Activated naive CD4-positive, alpha-beta T cell treated with Interleukin-2 at 50 U/mL for 16 hours (primary cell): Measurements from ENCODE around the gene KDF1.

Experiments used
- DNase-seq: peaks from one replicate; pipeline ENCODE4 v3.0.0-alpha.2; 2020

Gene KDF1

DNA sequence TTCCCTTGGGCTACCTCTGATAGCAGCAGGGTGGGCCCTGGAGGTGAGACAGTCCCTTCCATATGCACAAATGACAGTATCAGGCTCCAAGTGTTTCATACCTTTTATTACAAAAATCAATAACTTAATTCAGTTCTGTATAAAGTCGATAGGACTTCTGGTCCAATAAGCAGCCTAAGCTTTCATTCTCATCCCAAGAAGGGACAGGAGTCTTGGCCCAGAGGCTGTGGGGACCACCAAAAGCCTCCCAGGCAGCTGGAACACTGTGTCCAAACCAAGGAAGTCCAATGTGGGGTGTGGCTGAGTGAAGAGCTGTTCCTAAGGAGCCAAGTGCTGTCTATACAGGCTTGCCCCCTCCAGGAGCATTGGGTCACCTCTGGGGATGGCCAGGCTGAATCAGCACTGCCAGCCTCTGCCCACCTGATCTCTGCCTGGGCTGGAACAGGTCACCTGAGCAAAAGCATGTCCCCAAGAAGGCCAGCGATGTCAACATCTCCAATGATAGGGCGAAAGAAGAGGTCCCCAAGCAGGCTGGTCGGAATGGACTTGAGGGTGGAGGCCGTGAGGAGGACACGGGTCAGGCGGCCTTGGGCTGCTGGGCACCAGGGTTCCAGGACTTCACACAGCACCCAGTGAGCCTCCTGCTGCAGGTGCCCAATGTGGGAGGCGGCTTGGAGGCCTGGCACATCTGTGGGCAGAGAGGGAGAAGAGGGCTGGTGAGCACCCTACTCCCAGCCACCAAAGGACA is 48.7 kb downstream of the KDF1 start:
- no peak for DNase-seq

DNA sequence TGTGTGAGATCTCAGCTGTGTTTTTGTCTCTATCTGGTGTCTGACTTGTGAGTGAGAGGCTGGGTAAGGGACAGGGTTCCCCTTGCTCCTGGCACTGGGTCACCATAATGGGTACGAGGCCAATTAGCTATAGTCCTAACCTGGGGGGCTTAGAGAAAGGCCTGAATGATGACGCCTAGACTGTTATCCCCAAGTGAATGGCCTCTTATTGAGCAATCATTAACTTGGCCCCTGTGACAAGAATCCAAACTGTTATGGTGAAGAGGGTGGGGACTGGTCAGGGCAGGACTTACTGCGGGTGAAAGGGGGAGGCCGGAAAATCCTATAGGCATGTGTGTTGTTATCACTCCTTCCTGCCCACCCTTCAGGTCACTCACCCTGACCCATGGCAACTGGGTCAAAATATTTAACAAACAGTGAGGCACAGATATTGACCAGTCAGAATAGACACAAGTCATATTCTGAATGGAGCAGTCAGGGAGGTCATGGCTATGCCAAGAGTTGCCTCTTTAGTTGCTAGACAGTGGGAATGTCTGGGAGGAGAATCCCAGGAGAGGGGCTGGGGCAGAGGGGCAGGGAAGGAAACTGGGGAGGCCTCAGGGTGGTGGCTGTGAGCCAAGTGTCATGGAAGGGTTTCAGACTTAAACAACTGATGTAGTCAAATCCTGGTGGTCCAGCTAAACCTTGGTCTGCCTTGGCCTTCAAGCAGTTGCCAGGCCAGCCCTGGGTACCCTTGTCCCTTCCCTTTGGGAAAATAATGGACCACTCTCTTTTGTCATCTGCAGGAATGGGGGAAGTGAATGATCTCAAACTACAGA is 49.7 kb downstream of the KDF1 start:
- DNase-seq: no peak

DNA sequence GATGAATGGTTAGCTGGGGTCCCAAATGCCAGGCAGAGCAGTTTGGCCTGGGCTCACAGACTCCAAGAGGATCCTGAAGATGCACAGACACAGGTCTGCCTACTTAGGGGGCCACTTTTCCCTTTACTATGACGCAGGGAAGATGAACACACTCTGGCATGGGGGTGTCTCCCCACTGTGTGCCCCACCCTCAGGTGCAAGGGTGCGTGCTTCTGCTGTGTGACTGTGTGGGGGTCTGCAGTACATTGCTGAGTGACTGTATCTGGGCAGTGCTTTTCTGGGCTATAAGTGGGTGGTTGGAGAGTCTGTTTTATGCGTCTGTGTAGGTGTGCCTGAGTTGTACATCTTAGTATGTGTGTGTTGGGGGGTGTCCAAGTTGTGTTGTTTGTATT is 50.3 kb downstream of the KDF1 start:
- no peak for DNase-seq

DNA sequence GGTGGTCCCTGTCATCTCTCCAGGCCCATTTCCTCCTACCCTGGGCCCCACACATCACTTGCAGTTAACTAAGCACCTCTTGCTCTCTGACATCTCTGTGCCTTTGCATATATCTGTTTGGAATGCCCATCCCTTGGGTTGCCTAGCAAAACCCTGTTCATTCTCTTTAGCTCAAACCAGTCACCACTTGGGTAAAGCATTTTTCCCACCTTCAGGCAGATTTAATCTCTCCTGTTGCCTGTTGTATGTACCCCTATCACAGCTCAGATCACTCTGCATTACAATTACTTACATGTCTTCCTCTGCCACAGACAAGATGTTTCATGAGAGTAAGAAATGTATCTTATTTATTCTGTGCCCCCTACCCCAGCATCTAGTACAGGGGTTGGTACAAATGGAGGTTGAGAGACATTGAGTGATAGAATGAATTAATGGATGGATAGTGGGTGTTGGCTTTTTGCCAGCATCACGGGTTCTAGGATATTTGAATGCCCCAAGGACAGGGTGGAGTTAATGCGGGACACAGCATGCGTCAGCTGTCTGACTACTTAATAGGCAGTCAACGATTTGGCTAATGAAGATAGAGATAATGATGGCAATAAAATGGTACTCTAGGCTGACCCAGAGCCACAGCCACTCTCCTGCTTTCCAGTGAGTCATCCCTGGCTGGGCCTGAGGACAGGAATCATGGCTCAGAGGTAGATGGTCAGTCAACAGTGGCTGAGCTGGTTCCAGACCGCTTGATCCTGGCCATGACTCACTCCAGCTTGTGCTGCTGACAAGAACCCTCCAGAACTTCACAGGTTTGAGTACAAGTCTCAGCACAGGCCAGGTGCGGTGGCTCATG is 53.0 kb downstream of the KDF1 start:
- DNase-seq: no peak

DNA sequence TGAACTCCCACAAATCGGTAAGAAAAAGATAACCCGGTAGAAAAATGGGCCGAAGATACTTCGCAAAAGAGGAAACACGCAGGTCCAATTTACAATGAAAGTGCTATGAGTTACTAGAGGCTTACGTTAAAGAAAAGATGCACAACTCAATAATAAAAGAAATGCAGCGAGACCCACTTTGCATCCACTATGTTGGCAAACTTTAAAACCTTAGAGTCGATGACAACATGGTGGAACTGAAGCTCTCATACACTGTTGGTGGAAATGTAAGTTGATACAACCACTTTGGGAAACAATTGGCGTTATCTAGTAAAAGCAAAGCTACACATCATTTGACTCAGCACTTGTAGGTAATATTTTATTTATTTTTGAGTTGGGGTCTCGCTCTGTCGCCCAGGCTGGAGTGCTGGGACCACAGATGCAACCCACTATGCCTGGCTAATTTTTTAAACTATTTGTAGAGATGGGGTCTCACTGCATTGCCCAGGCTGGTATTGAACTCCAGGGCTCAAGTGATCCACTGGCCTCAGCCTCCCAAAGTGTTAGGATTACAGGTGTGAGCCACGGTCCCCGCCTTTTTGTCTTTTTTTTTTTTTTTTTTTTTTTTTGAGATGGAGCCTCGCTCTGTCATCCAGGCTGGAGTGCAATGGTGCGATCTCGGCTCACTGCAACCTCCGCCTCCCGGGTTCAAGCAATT is 59.3 kb downstream of the KDF1 start:
- no peak for DNase-seq

DNA sequence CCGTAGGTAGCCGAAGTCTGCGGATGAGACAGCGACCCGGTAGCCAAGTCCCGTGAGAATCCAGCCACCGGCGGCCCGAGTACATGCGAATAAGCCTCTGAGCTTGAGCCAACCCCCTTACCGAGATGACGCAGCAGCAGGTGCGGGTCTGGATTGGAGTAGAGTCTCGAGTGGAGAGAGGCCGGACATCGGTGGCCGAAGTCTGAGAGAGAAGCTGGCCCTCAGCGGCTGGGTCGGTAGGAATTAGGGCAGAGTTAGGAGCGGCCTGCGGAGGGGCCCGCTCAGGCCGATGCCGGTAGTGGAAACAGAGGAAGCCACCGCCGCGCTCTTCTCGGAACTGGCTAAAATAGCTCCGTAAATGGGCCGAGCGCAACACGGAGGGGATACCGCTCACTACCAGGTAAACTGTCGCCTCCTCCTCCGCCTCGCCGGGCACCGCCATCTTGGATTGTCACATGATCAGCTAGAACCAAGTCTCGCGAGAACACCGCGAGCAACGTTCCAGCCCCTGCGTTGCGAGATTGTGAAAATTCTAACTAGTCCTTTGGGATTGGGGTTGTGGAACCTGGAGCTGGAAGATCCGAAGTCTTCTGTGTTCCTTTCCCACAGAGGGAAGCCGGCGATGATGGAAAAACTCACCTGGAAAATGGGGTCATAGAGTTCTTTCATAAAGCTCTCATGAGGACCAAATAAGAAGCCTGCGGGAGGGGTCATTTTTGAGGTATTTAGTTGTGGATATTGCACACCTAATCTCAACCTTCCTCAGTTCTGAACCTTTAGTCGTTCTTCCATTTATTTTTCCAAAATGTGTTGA is 60.1 kb downstream of the KDF1 start, which contains the start of gene GPATCH3:
Gene GPATCH3 (minus strand): TSS at position 467 of the 814 bp plus-strand sequence. CDS start 25 bp downstream, at position 442.
- peak; percentile 87 for DNase-seq
